ENCODE data around the gene HTRA3. TPM values are rescaled to one million over a fixed set of nuclear protein-coding genes. Genes with fewer than 3 reads are reported as not detected.

Gene HTRA3
- total RNA-seq, 1 experiment from 2014 or later, result 3.8 TPM

GRCh38 chr4:8325291-8325973 lies 55.9 kb downstream of the HTRA3 start:
- Histone ChIP-seq H3K27me3 (ENCODE audit: control insufficient read depth, insufficient read depth, low read length) (no peaks in the 10 kb centered on the region), H3K4me3 (ENCODE audit: insufficient read depth, low read depth, low read length) (no peak overlapping the region), H3K36me3 (replicated peaks; ENCODE audit: control insufficient read depth, insufficient read depth, low read length) (no peaks in the 10 kb centered on the region)
- no peak for DNase-seq

DNA sequence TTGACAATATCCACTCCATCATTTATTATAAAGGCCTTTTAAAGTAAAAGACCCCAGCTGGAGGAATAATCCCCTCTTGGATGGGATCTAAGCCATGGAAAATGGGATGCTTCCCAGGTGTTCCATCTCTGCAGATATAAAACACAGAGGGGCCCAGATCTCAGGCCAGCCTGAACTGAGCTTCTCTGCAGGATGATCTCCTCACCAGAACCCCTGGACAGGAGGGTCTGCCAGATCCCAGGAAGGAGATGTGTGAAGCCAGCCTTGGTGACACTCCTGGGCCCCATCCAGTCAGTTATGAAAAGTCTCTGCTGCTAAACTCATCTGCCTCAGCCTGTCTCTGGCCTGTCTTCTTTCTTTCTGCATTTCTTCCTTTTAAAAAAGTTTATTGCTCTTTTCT lies 56.7 kb downstream of the HTRA3 start:
- Histone ChIP-seq H3K36me3 (replicated peaks; ENCODE audit: control insufficient read depth, insufficient read depth, low read length) (no peaks in the 10 kb centered on the region), H3K4me3 (ENCODE audit: insufficient read depth, low read depth, low read length) (no peak overlapping the region), H3K27me3 (ENCODE audit: control insufficient read depth, insufficient read depth, low read length) (no peaks in the 10 kb centered on the region)
- no peak for DNase-seq

DNA sequence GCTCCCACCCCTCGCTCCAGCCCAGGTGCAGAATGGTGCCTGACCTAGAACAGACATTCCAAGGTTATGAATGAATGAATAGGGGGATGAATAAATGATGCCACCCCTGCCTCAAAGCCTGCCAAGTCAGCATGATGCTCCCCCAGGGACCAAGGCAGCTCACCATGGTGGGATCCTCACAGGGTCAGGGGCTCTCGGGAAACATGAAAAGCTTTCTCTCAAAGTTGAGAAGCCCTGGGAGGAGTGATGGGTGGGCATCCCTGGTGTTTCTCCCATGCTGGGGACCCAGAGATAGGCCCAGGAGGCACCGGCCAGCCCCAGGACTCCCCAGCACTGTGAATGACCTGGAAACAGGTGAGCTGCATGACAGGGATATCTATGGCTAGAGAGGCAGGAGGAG lies 58.9 kb downstream of the HTRA3 start:
- Histone ChIP-seq H3K36me3 (replicated peaks; ENCODE audit: control insufficient read depth, insufficient read depth, low read length) (no peaks in the 10 kb centered on the region), H3K27me3 (ENCODE audit: control insufficient read depth, insufficient read depth, low read length) (no peaks in the 10 kb centered on the region), H3K4me3 (ENCODE audit: insufficient read depth, low read depth, low read length) (no peak overlapping the region)
- DNase-seq, result no peak

DNA sequence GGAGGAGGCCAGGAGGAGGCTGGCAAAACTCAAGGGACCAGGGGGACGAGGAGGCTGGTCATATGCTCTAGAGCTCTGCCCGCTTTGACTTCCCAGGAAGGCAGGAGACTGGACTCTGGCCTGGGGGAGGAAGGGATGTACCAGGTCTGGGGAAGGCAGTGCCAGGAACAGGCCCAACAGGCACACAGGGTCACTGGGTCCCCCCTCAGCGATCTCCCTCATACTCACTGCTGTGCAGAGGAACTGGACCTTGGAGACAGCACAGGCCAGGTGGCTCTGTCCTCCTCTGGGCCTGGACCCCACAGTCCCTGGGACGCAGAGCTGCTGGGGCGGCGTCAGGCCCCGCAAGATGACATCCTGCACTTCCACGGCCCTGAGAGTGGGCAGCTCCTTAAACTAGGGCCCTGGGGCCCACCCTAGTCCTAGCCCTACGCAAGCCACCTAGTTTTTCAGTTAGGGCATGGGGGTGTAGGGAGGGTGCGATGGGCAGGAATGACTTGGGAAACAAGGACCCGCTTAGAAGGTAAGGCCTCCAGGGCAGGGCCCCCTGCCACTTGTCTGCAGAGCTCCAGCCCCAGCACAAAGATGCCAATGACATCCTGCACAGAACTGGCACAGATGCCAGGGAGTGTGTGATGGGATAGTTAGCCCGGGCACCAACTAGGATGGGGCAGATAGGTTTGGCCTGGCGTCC lies 59.5 kb downstream of the HTRA3 start:
- H3K36me3 ChIP-seq (replicated peaks; ENCODE audit: control insufficient read depth, insufficient read depth, low read length), result no peaks in the 10 kb centered on the region
- no peak for DNase-seq
- H3K4me3 ChIP-seq (ENCODE audit: insufficient read depth, low read depth, low read length), result no peak overlapping the region
- H3K27me3 ChIP-seq (ENCODE audit: control insufficient read depth, insufficient read depth, low read length), result no peaks in the 10 kb centered on the region

GRCh38 chr4:8329560-8329858 lies 60.0 kb downstream of the HTRA3 start:
- Histone ChIP-seq H3K4me3 (ENCODE audit: insufficient read depth, low read depth, low read length) (no peak overlapping the region), H3K36me3 (replicated peaks; ENCODE audit: control insufficient read depth, insufficient read depth, low read length) (no peaks in the 10 kb centered on the region), H3K27me3 (ENCODE audit: control insufficient read depth, insufficient read depth, low read length) (no peaks in the 10 kb centered on the region)
- no peak for DNase-seq

DNA sequence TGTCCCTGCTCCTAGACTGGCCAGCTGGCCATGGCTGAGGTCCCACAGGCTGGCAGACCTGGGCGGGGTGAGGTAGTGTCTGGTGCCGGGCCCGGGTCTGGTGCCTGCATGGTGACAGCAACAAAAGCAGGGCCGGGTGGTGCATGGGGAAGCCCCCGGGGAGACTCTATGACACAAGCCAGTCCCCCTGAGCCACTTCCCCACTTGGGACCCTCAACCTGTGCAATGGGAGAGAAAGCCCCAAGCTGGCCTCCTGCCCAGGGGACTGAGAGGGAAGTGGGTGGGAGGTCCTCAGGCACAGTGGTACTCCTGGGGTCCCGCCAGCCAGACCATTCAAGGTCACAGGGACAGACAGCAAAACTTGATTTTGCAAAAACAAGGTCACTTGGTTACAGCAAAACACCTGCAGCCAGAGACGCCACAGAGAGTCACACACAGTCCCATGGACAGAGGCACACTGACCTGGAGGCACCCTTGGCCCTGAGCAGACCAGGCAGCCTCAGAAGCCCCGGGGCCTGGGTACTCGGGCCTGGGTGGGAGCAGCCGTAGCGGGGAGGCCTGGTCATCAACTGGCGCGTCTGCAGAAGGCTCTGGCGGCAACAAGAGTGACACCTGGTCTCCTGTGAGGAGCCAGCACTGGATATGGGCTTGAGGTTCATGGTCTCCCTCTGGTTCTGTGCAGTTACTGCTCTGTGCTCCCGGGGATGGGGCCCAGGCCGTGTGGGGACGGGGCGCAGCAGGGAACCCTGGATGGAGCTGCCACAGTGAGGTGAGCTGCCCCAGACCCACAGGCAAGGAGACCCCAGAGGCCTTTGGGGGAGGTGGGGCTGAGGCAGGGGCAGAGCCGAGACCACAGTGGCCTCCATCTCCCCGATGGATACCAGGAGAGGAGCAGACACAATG lies 60.6 kb downstream of the HTRA3 start:
- no peak for DNase-seq
- no peaks in the 10 kb centered on the region for H3K36me3 ChIP-seq (replicated peaks; ENCODE audit: control insufficient read depth, insufficient read depth, low read length)
- no peaks in the 10 kb centered on the region for H3K27me3 ChIP-seq (ENCODE audit: control insufficient read depth, insufficient read depth, low read length)
- H3K4me3 ChIP-seq (ENCODE audit: insufficient read depth, low read depth, low read length), result no peak overlapping the region

- H3K4me3 ChIP-seq (ENCODE audit: insufficient read depth, low read depth, low read length), result no peak overlapping the region
- H3K27me3 ChIP-seq (ENCODE audit: control insufficient read depth, insufficient read depth, low read length), result no peaks in the 10 kb centered on the region
- DNase-seq, result no peak
- H3K36me3 ChIP-seq (replicated peaks; ENCODE audit: control insufficient read depth, insufficient read depth, low read length), result no peaks in the 10 kb centered on the region
These were observed 61.4 kb downstream of the HTRA3 start for GRCh38 chr4:8330821-8331574.

- no peak for DNase-seq
- Histone ChIP-seq H3K4me3 (ENCODE audit: insufficient read depth, low read depth, low read length) (no peak overlapping the region), H3K36me3 (replicated peaks; ENCODE audit: control insufficient read depth, insufficient read depth, low read length) (no peaks in the 10 kb centered on the region), H3K27me3 (ENCODE audit: control insufficient read depth, insufficient read depth, low read length) (no peaks in the 10 kb centered on the region)
These were observed 62.0 kb downstream of the HTRA3 start for GRCh38 chr4:8331575-8331955.

GRCh38 chr4:8332038-8332857 lies 62.7 kb downstream of the HTRA3 start:
- no peak for DNase-seq
- H3K27me3 ChIP-seq (ENCODE audit: control insufficient read depth, insufficient read depth, low read length), result no peaks in the 10 kb centered on the region
- H3K36me3 ChIP-seq (replicated peaks; ENCODE audit: control insufficient read depth, insufficient read depth, low read length), result no peaks in the 10 kb centered on the region
- no peak overlapping the region for H3K4me3 ChIP-seq (ENCODE audit: insufficient read depth, low read depth, low read length)

DNA sequence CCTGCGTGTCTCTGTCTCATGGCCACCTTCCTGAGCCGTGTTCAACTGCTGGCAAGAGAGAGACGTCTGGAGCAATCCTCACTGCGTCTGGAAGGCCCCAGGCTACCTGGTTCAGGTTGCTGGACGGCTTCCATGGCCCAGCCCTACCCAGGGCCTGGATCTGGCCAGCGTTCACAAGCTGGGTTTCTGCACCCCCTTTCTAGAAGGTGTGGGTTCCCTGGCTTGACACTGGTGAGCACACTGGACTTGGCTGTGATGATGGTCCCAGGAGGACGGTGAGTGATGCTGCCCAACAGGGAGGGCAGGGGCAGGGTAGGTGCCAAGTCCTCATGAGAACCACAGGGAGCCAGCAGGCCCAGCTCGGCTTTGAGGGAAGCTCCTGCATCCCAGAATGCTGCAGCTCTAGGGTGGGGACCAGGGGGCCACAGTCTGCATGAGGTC lies 63.4 kb downstream of the HTRA3 start:
- Histone ChIP-seq H3K36me3 (replicated peaks; ENCODE audit: control insufficient read depth, insufficient read depth, low read length) (no peaks in the 10 kb centered on the region), H3K27me3 (ENCODE audit: control insufficient read depth, insufficient read depth, low read length) (no peaks in the 10 kb centered on the region), H3K4me3 (ENCODE audit: insufficient read depth, low read depth, low read length) (no peak overlapping the region)
- DNase-seq, result no peak

- Histone ChIP-seq H3K4me3 (ENCODE audit: insufficient read depth, low read depth, low read length) (no peak overlapping the region), H3K36me3 (replicated peaks; ENCODE audit: control insufficient read depth, insufficient read depth, low read length) (no peaks in the 10 kb centered on the region), H3K27me3 (ENCODE audit: control insufficient read depth, insufficient read depth, low read length) (no peaks in the 10 kb centered on the region)
- DNase-seq, result no peak
These were observed 64.3 kb downstream of the HTRA3 start for GRCh38 chr4:8333726-8334460.

DNA sequence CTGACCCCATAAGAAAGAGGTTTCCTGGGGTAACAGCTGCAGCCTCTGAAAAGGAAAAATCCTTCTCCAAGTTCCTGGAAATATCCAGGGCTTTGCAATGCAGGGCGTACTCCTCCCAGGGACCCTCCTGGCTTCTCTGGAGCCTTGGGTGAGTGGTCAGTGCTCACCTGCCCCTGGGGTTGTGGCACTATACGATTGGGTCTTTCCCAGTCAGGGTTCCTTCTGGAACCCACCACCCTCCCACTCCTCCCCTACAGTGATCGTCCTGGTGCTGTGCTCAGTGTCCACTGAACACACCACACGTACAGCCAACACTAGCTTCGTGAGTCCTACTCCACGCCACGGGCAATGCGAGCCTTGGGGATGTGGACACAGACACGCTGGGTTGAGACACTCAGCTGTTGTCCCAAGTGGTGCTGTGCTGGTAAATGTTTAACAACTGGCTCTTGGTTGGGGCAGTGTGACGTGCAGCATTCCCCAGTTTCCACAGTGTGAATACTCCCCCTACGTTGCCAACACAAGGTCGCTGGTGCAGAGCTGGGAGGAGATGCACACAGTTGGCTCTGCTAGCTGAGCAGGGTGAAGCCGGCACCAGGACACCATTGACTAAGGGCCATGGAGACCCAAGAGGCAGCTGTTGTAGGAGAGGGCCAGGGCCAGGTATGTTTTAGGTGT lies 65.4 kb downstream of the HTRA3 start:
- Histone ChIP-seq H3K36me3 (replicated peaks; ENCODE audit: control insufficient read depth, insufficient read depth, low read length) (no peaks in the 10 kb centered on the region), H3K4me3 (ENCODE audit: insufficient read depth, low read depth, low read length) (no peak overlapping the region), H3K27me3 (ENCODE audit: control insufficient read depth, insufficient read depth, low read length) (no peaks in the 10 kb centered on the region)
- no peak for DNase-seq

GRCh38 chr4:8335848-8336247 lies 66.3 kb downstream of the HTRA3 start:
- no peaks in the 10 kb centered on the region for H3K36me3 ChIP-seq (replicated peaks; ENCODE audit: control insufficient read depth, insufficient read depth, low read length)
- H3K27me3 ChIP-seq (ENCODE audit: control insufficient read depth, insufficient read depth, low read length), result no peaks in the 10 kb centered on the region
- no peak for DNase-seq
- no peak overlapping the region for H3K4me3 ChIP-seq (ENCODE audit: insufficient read depth, low read depth, low read length)

All from H7 (cell line).